HG03159 (cell line): Measurements from ENCODE around the gene PKD2.
"Not testable (repeated sequence)": the region's sequence is repeated elsewhere in the genome, so short reads cannot be mapped to it uniquely, and the experiment has no call there.

Experiments
- ATAC-seq: cut with Tn5 transposase; IDR thresholded peaks from one replicate; pipeline ENCODE4 v1.9.1; 2021; ENCODE audit warnings: mild to moderate bottlenecking, moderate library complexity; ENCODE audit not compliant: unreplicated experiment

Gene PKD2

DNA sequence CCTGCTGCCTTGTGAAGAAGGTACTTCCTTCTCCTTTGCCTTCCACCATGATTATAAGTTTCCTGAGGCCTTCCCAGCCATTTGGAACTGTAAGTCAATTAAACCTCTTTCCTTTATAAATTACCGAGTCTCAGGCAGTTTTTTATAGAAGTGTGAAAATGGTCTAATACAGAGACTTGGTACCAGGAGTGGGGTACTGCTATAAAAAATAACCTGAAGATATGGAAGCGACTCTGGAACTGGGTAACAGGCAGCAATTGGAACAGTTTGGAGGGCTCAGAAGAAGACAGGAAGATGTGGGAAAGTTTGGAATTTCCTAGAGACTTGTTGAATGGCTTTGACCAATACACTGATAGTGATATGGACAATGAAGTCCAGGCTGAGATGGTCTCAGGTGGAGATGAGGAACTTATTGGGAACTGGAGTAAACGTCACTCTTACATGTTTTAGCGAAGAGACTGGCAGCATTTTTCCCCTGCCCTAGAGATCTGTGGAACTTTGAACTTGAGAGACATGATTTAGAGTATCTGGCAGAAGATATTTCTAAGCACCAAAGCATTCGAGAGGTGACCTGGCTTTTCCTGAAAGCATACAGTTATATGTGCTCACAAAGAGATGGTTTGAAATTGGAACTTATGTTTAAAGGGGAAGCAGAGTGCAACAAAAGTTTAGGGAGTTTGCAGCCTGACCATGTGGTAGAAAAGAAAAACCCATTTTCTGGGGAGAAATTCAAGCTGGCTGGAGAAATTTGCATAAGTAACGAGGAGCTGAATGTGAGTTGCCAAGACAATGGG is 18.6 kb downstream of the PKD2 start:
- ATAC-seq, result not testable (repeated sequence)

DNA sequence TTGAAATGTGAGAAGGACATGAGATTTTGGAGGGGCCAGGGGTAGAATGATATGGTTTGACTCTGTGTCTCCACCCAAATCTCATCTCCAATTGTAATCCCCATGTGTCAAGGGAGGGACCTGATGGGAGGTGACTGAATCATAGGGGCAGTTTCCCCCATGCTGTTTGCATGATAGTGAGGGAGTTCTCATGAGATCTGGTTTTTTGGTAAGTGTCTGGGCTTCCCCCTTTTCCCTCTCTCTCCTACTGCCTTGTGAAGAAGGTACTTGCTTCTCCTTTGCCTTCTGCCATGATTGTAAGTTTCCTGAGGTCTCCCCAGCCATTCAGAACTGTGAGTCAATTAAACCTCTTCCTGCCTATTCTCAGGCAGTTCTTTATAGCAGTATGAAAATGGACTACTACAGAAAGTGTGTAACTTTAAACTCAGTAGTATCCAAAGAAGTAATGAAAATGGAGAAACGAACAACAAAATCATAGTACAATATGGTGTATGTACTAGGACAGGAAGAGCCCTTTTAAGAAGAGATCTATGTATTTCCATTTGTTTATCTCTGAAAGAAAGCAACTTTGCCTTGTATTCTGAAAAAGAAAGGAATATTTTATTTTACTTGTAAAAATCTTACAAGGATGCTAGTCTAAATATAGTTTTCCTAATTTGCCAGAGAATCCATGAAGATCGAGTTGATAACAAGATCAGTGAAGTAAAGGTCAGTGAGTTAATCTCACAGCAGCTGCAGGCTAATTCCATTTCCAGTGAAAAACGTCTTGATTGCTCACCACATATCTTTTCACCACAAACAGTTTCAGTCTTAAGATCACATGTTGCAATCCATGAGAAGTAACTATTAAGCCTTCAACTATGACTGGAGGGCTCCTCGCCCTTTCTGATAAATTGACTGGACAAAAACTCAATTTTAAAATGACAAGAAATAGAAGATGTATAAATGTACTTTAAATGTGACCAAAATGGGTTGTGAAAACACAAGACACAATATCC is 20.5 kb downstream of the PKD2 start:
- ATAC-seq, result no peak

DNA sequence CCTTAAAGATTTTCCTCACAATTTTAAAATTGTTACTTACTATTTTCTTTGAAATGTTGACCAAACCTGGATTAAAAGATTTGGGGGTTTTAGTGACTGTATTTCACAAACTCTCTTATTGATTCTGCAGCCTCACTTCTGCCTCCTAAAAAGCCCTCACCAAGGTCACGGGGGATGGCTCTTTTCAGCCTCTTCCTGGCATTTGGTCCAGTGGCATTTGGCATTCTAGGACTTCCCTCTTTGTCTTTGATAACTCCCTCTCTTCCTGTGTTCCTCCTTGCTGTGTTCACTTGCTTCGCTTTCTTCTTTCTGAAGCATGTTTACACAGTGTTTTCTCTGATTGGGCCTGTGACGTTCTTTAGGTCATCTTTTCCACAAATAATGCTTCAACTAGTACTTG is 21.5 kb downstream of the PKD2 start:
- no peak for ATAC-seq

DNA sequence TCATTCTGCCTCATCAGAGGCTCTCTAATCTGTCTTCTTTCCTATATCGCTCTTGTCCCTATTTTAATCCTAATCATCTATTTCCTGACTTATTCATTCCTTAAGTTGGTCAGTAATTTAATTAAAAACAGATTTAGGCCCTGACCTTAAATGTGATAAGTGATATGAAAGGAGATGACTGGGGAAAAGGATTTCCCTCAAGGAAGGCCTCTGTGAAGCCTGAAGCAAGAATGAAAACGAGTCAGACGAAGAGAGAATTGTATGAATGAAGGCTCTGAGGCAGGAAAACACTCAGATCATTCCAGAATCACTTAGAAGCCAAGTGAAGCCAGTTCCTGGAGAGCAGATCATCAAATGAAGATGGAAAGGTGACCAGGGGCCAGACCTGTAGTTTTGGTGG is 22.1 kb downstream of the PKD2 start:
- no peak for ATAC-seq

DNA sequence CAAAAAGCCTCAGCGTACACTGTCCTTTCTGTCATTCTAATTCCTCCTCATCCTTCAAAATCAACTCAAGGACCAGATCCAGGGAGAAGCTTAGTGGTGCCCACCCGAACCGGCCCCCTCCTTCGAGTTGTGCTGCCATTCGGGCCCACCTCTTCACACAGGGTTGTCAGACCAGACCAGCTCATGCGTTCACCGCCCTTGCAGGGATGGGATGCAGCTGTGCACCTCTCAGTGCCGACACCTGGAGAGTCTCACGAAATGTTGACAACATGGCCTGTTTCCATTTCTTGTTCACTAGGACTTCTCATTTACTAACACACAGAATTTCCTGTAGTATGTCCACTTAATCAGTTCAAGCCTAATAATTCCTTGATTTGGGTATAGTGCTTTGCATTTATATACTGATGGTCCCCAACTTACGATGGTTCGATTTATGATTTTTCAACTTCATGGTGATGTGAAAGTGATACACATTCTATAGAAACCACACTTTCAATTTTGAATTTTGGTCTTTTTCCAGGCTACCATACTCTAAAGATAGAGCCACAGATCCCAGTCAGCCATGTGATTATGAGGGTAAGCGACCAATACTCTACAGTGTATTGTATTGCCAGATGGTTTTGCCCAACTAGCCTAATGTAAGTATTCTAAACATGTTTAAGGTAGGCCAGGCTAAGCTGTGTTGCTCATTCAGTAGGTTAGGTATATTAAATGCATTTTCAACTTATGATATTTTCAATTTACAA is 23.3 kb downstream of the PKD2 start:
- ATAC-seq, result no peak

- ATAC-seq, result peak; percentile 69
These were observed 25.9 kb downstream of the PKD2 start for GRCh38 chr4:88033309-88033708.

GRCh38 chr4:88035292-88035691 is 27.9 kb downstream of the PKD2 start:
- no peak for ATAC-seq

- ATAC-seq, result no peak
These were observed 30.0 kb downstream of the PKD2 start for GRCh38 chr4:88037447-88037846.

- ATAC-seq, result no peak
These were observed 30.5 kb downstream of the PKD2 start for GRCh38 chr4:88037936-88038335.

- ATAC-seq, result no peak
These were observed 33.3 kb downstream of the PKD2 start for GRCh38 chr4:88040707-88041106.

DNA sequence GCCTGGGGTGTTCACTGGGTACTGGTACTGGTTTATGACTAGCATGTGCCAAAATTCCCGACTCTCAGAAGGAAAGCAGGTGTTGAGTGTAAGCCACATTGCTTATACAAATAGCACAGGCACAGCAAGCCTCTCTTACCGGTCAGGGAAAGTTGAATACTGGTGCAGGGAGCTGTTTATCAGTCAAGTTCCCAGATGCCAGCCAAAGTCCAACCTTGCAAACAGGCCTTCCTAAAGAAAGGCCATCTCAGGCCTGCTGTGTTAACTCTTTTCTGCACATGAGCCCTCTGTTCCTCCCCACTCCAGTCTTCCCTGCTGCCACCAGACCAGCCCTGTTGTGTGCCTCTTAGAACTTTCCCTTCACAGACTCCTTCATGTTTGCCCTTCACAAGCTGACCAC is 34.2 kb downstream of the PKD2 start:
- no peak for ATAC-seq

- ATAC-seq, result no peak
These were observed 35.6 kb downstream of the PKD2 start for GRCh38 chr4:88043001-88043400.

DNA sequence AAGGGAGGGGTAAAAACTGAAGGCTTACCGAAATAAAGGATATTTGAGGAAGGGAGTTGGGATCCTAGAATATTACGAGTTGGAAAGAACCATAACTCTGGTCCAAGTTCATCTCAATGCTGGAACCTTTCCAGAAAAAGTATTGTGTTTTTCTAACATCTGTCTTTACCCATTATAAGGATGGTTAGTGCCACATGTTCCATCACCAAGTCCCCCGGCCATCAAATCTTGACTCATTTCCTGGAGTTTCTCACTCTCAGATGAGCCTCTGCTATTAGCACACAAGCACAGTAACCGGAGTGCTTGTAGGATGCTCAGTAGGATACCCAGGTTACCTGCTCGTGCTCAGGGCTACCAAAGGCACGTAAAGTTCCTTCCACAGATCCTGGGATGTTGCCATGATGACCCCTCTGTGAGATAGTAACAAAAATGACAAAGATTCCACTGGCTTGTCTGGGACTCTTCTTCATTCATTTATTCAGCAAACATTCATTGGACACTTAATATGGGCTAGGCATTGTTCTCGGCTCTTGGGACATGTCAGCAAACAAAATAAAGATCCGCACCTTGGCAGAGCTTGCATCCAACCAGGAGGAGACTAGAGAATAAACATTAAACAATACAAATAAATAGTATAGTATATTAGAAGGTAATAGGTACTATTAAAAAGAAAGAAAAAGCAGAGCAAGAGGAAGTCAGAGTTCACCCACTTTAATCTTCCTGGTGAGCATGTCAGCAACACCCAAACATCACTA is 36.3 kb downstream of the PKD2 start:
- no peak for ATAC-seq

- ATAC-seq, result no peak
These were observed 37.6 kb downstream of the PKD2 start for GRCh38 chr4:88045021-88045420.

DNA sequence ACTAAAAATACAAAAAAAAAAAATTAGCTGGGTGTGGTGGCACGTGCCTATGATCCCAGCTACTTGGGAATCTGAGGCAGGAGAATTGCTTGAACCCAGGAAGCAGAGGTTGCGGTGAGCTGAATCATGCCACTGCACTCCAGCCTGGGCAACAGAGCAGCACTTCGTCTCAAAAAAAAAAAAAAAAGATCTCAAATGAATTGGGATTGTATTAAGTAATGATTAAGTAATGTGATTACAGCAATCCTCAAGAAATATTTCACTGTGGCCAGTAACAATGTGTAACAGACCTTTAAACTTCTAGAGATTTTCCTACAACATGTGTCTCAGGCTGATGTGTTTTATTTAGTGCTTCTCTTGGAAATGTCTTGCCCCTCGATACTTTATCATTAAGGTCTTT is 46.8 kb downstream of the PKD2 start:
- no peak for ATAC-seq

GRCh38 chr4:88054901-88055300 is 47.5 kb downstream of the PKD2 start:
- peak; percentile 58 for ATAC-seq

- no peak for ATAC-seq
These were observed 50.9 kb downstream of the PKD2 start for GRCh38 chr4:88058295-88058694.

- ATAC-seq, result no peak
These were observed 52.3 kb downstream of the PKD2 start for GRCh38 chr4:88059766-88060165.

GRCh38 chr4:88060431-88060830 is 53.0 kb downstream of the PKD2 start:
- ATAC-seq, result no peak

DNA sequence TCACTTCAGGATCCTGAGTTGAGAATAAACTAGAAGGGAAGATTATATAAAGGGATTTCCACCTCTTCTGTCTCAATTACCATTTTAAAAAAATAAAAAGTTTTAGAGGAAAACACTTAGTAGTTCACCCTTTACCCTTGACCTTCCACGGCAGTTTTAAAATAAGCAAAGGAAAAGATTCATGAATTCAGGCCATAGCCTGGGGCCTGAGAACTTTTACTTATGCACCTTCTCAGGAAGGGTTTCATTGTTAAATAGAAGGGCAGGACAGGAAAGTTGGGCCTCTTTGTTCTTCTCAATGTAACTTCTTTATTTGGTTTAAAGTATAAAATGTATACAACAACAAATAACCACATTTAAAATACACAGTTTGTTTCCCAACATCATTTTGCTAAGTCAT is 54.9 kb downstream of the PKD2 start:
- ATAC-seq, result no peak
